Measurements from ENCODE around the gene UBA52. TPM values are rescaled to one million over a fixed set of nuclear protein-coding genes. Genes with fewer than 3 reads are reported as not detected.
A peak's percentile ranks its signal among the peaks of the same experiment; 100 is the strongest.

The UBA52 gene
- total and polyA plus RNA-seq, 12 donors: 634 to 1,276 (median 727) TPM

- H3K9me3 ChIP-seq: no peaks in the 10 kb centered on the region
- peak in 4 of 8 donors; percentile 4 to 14 (median 10) for ATAC-seq
- TF ChIP-seq CTCF (IDR thresholded peaks at IDR 0.05): no peak
Observed at GRCh38 chr19:18594824-18595373, 23.2 kb downstream of the UBA52 start.

DNA sequence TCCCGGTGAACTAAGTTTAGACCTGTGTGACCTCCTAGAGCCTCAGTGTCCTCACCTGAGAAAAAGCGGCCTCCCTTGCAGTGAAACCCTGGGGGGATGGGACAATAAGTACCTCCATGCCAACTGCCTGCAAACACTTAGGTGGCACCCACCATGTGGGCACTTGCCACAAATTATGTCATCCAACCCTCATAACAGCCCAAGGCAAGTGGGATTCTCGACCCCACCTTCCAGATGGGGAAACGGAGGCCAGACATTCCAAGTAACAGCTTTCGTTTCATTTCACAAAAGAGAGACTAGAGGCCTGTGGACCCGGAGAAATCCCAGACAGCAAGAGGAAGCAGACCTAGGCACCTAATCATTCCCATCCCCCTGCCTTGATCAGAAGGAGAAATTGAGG is 23.8 kb downstream of the UBA52 start:
- intact Hi-C loops (cut with DNase I): loop anchor here in 8 of 10 donors (2.0 to 10.0 kb wide), 6 partner anchors 77 to 251 kb away; no protein-coding TSS in a partner anchor
- DNase-seq (no peak), ATAC-seq (no peak)
- TF ChIP-seq CTCF (IDR thresholded peaks at IDR 0.05): no peak
- Histone ChIP-seq H3K36me3 (peaks cover 0 to 20% (median 5%) of the 10 kb centered on the region in 9 donors), H3K4me3 (no peak overlapping the region), H3K27ac (peak overlapping the region in 1 of 10 donors; percentile 19), H3K27me3 (peaks cover 0 to 52% (median 45%) of the 10 kb centered on the region in 7 donors), H3K9me3 (no peaks in the 10 kb centered on the region), H3K4me1 (peaks cover 10 to 28% (median 17%) of the 10 kb centered on the region in 9 donors)
- WGBS, 2 donors: 70 to 85% methylated on average over 6 of the region's 6 CpGs

More at GRCh38 chr19:18594824-18595373, 23.2 kb downstream of the UBA52 start:
- H3K4me3 ChIP-seq: peak overlapping the region in 9 of 10 donors; percentile 15 to 54 (median 44)
- H3K36me3 ChIP-seq: peaks cover 0 to 23% (median 5%) of the 10 kb centered on the region in 9 donors
- peaks cover 10 to 34% (median 22%) of the 10 kb centered on the region in 9 donors for H3K4me1 ChIP-seq
- intact Hi-C loops (cut with DNase I): loop anchor here (1.0 to 10.0 kb wide), 10 partner anchors 77 to 272 kb away; partner anchors contain the start of gene CRTC1 (in 1 of the 10)
- peak overlapping the region in 2 of 10 donors; percentile 11 to 41 for H3K27ac ChIP-seq
- peaks cover 0 to 47% (median 39%) of the 10 kb centered on the region in 7 donors for H3K27me3 ChIP-seq
- DNase-seq: no peak
- WGBS, 2 donors: 17 to 22% methylated on average over 26 of the region's 26 CpGs

DNA sequence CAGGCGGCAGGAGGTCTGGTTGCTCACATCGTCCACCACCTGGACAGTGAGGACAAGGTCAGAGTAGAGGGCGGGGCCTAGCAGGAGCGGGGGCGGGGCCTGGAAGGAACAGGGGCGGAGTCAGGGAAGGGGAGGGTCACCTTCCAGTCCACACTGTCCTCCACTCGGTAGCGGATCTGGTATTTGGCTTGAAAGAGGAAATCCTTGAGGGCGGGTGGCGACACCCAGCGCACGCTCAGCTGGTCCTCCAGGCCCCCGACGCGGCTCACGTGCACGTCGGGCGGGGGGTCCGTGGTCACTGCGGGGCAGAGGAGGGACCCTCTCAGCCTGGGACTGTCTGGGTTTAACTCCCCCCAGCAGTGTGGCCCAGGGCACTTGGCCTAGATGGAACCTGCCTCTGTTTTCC is 25.1 kb downstream of the UBA52 start:
- H3K27ac ChIP-seq: no peak overlapping the region
- 16 to 17% methylated on average over 21 of the region's 21 CpGs for WGBS, 2 donors
- no peak overlapping the region for H3K4me3 ChIP-seq
- no peak for TF ChIP-seq CTCF (IDR thresholded peaks at IDR 0.05)
- intact Hi-C loops (cut with DNase I): loop anchor here in 5 of 10 donors (5.0 to 10.0 kb wide), 4 partner anchors 76 to 248 kb away; no protein-coding TSS in a partner anchor
- ATAC-seq: peak in 3 of 8 donors; percentile 27 to 44 (median 43)
- H3K36me3 ChIP-seq: peaks cover 0 to 7% (median 0%) of the 10 kb centered on the region in 9 donors
- H3K27me3 ChIP-seq: peaks cover 0 to 65% (median 56%) of the 10 kb centered on the region in 7 donors
- DNase-seq: peak in 1 of 2 donors; percentile 60
- H3K4me1 ChIP-seq: peaks cover 10 to 27% (median 17%) of the 10 kb centered on the region in 9 donors
- no peaks in the 10 kb centered on the region for H3K9me3 ChIP-seq

GRCh38 chr19:18597809-18598660 is 26.4 kb downstream of the UBA52 start:
- no peak for TF ChIP-seq CTCF (IDR thresholded peaks at IDR 0.05)
- no peak overlapping the region for H3K27ac ChIP-seq
- ATAC-seq (no peak), DNase-seq (no peak)
- H3K36me3 ChIP-seq: no peaks in the 10 kb centered on the region
- peaks cover 0 to 78% (median 65%) of the 10 kb centered on the region in 7 donors for H3K27me3 ChIP-seq
- peaks cover 10 to 27% (median 17%) of the 10 kb centered on the region in 9 donors for H3K4me1 ChIP-seq
- intact Hi-C loops (cut with DNase I): loop anchor here in 5 of 10 donors (5.0 to 10.0 kb wide), 4 partner anchors 74 to 247 kb away; no protein-coding TSS in a partner anchor
- WGBS, 2 donors: 41% methylated on average over 25 of the region's 25 CpGs
- H3K9me3 ChIP-seq: no peaks in the 10 kb centered on the region
- H3K4me3 ChIP-seq: no peak overlapping the region

Data from heart right ventricle (tissue), 16 donors.